Measurements from ENCODE around the gene S100A2. TPM values are rescaled to one million over a fixed set of nuclear protein-coding genes. Genes with fewer than 3 reads are reported as not detected.
A peak's percentile ranks its signal among the peaks of the same experiment; 100 is the strongest.

The S100A2 gene
- total and polyA plus RNA-seq, 2 of the 13 experiments (the other 11 are each of a cell fraction or from before 2014, with no cell fraction given), result 1.2 TPM

- no peak for TF ChIP-seq EED (CRISPR knock-in tag; IDR thresholded peaks at IDR 0.05)
- TF ChIP-seq ZNF557 (CRISPR knock-in tag; IDR thresholded peaks at IDR 0.05), result no peak
- TF ChIP-seq ZNF383 (CRISPR knock-in tag; IDR thresholded peaks at IDR 0.05; ENCODE audit: borderline replicate concordance), result no peak
- TF ChIP-seq, protein P1, sequence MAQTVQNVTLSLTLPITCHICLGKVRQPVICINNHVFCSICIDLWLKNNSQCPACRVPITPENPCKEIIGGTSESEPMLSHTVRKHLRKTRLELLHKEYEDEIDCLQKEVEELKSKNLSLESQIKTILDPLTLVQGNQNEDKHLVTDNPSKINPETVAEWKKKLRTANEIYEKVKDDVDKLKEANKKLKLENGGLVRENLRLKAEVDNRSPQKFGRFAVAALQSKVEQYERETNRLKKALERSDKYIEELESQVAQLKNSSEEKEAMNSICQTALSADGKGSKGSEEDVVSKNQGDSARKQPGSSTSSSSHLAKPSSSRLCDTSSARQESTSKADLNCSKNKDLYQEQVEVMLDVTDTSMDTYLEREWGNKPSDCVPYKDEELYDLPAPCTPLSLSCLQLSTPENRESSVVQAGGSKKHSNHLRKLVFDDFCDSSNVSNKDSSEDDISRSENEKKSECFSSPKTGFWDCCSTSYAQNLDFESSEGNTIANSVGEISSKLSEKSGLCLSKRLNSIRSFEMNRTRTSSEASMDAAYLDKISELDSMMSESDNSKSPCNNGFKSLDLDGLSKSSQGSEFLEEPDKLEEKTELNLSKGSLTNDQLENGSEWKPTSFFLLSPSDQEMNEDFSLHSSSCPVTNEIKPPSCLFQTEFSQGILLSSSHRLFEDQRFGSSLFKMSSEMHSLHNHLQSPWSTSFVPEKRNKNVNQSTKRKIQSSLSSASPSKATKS (CRISPR knock-in tag; IDR thresholded peaks at IDR 0.05), result no peak
- TF ChIP-seq ARID2 (CRISPR knock-in tag; IDR thresholded peaks at IDR 0.05; ENCODE audit: borderline replicate concordance), result no peak
- no peak for TF ChIP-seq RAD51 (IDR thresholded peaks at IDR 0.05; ENCODE audit: borderline replicate concordance)
- no peak for TF ChIP-seq ZNF446 (CRISPR knock-in tag; IDR thresholded peaks at IDR 0.05)
- TF ChIP-seq ATF1 (CRISPR knock-in tag; IDR thresholded peaks at IDR 0.05), result no peak
- TF ChIP-seq CTCF (CRISPR knock-in tag; IDR thresholded peaks at IDR 0.05), result peak; percentile 98
- TF ChIP-seq PRDM10 (CRISPR knock-in tag; IDR thresholded peaks at IDR 0.05; ENCODE audit: low read depth), result no peak
- no peak for TF ChIP-seq TEAD2 (CRISPR knock-in tag; IDR thresholded peaks at IDR 0.05)
- no peak for TF ChIP-seq TMF1 (CRISPR knock-in tag; IDR thresholded peaks at IDR 0.05; ENCODE audit: low read depth)
- TF ChIP-seq ARNTL (CRISPR knock-in tag; IDR thresholded peaks at IDR 0.05), result peak; percentile 39; the same call in 1 of the 2 replicates
- TF ChIP-seq EZH2 (conservative IDR thresholded peaks at IDR 0.05; ENCODE audit: low read depth, low read length), result no peak
- TF ChIP-seq RFXANK (CRISPR knock-in tag; IDR thresholded peaks at IDR 0.05), result peak; percentile 56; the same call in 1 of the 2 replicates
- TF ChIP-seq ZHX2 (IDR thresholded peaks at IDR 0.05; ENCODE audit: low read depth), result no peak
- TF ChIP-seq ZHX2 (CRISPR knock-in tag; IDR thresholded peaks at IDR 0.05; ENCODE audit: borderline replicate concordance), result no peak
Observed at GRCh38 chr1:153568367-153569099, 2.9 kb upstream of the S100A2 start (continued).

Measured in HepG2 (cell line).